H1 (cell line): ENCODE measurements around the gene ZNF155. TPM values are rescaled to one million over a fixed set of nuclear protein-coding genes. Genes with fewer than 3 reads are reported as not detected.

Source experiments
- CTCF ChIA-PET: fragments of 300-600 bp; sonication (Branson Sonifier 250); formaldehyde crosslinking; loops from one replicate; lab custom pipeline; 2021; ENCODE audit not compliant: partially characterized antibody; lab: Charles Lee
- POLR2A ChIA-PET: fragments of 300-600 bp; sonication (Branson Sonifier 250); formaldehyde crosslinking; loops from one replicate; lab custom pipeline; 2021; ENCODE audit warnings: inconsistent platforms; ENCODE audit not compliant: partially characterized antibody; lab: Charles Lee
- DNase-seq, 2 experiments: peaks; one replicate each; pipeline versions ENCODE4 v3.0.0 to v3.0.0-alpha.2; 2010 to 2022; ENCODE audit warnings: low spot score in 2 of 2, low read depth in 1 of 2, mixed read lengths in 1 of 2
- FAIRE-seq: peaks from 2 replicates; lab custom pipeline; 2011; peaks lifted over from hg19 to GRCh38; lab: Jason Lieb, UNC
- H2AFZ ChIP-seq: 2 replicates; pipeline ENCODE4 v1.8.1; 2012; ENCODE audit warnings: low read length, inconsistent platforms
- H2AK5ac ChIP-seq: 2 replicates; pipeline ENCODE4 v1.6.1; 2013; ENCODE audit warnings: low read depth, low read length
- H2BK120ac ChIP-seq: replicated peaks from 2 replicates; pipeline ENCODE3; 2013; ENCODE audit warnings: low read depth, low read length, inconsistent platforms
- H2BK12ac ChIP-seq: 2 replicates; pipeline ENCODE4 v1.6.1; 2013; ENCODE audit warnings: low read depth, low read length
- H2BK15ac ChIP-seq: 2 replicates; pipeline ENCODE4 v1.6.1; 2013; ENCODE audit warnings: low read length
- H2BK20ac ChIP-seq: 2 replicates; pipeline ENCODE4 v1.6.1; 2013; ENCODE audit warnings: low read length
- H2BK5ac ChIP-seq: 2 replicates; pipeline ENCODE4 v1.6.1; 2013; ENCODE audit warnings: low read depth, low read length
- H3K14ac ChIP-seq: 2 replicates; pipeline ENCODE4 v1.6.1; 2013; ENCODE audit warnings: inconsistent platforms; ENCODE audit not compliant: insufficient read length
- H3K18ac ChIP-seq: 2 replicates; pipeline ENCODE4 v1.6.1; 2013; ENCODE audit warnings: low read length; ENCODE audit errors: extremely low read depth
- H3K23ac ChIP-seq: 2 replicates; pipeline ENCODE4 v1.6.1; 2013; ENCODE audit warnings: inconsistent platforms; ENCODE audit not compliant: insufficient read length
- H3K23me2 ChIP-seq: 2 replicates; pipeline ENCODE4 v1.6.1; 2013; ENCODE audit warnings: low read depth, low read length
- H3K27ac ChIP-seq: 2 replicates; pipeline ENCODE4 v1.6.1; 2011; ENCODE audit warnings: low read depth, low read length, inconsistent platforms
- H3K27me3 ChIP-seq, 4 experiments: replicated peaks in 1 of 4; 1 replicate in 1 of 4; 2 replicates in 3 of 4; pipeline versions ENCODE4 v1.6.1 to v1.8.1; 2011 to 2013; ENCODE audit warnings: low read length in 3 of 4, mild to moderate bottlenecking in 3 of 4, inconsistent platforms in 2 of 4, mixed read lengths in 2 of 4, moderate library complexity in 1 of 4; ENCODE audit not compliant: control insufficient read depth in 3 of 4, insufficient read depth in 3 of 4; ENCODE audit errors: extremely low read depth in 1 of 4
- H3K36me3 ChIP-seq, 4 experiments: 2 replicates each; pipeline versions ENCODE4 v1.6.1 to v1.8.1; 2011 to 2013; ENCODE audit warnings: mild to moderate bottlenecking in 4 of 4, low read length in 3 of 4, moderate library complexity in 2 of 4, control low read depth in 1 of 4, inconsistent platforms in 1 of 4; ENCODE audit not compliant: insufficient read depth in 4 of 4, control insufficient read depth in 2 of 4
- H3K4ac ChIP-seq: replicated peaks from 2 replicates; pipeline ENCODE3; 2013; ENCODE audit warnings: low read length, low read depth, mixed read lengths, inconsistent platforms; ENCODE audit not compliant: insufficient read length
- H3K4me1 ChIP-seq, 4 experiments: replicated peaks in 1 of 4; 1 replicate in 1 of 4; 2 replicates in 3 of 4; pipeline versions ENCODE4 v1.6.1 to v1.8.1; 2011 to 2013; ENCODE audit warnings: low read length in 3 of 4, inconsistent platforms in 2 of 4, mixed read lengths in 1 of 4; ENCODE audit not compliant: insufficient read depth in 4 of 4, control insufficient read depth in 3 of 4
- H3K4me2 ChIP-seq, 2 experiments: 2 replicates each; pipeline versions ENCODE4 v1.6.1 to v1.8.1; 2011 to 2013; ENCODE audit warnings: low read depth in 2 of 2, low read length in 2 of 2, control low read depth in 1 of 2, inconsistent platforms in 1 of 2, mild to moderate bottlenecking in 1 of 2; ENCODE audit not compliant: insufficient read depth in 1 of 2
- H3K4me3 ChIP-seq, 4 experiments: fragments of 200-600, 300-600 bp in 1 of 4; sonication (generic), shearing (Covaris generic), sonication (Bioruptor Twin) in 1 of 4; 2 replicates each; pipeline versions ENCODE4 v1.5.1 to v1.8.1; 2011 to 2016; ENCODE audit warnings: low read length in 4 of 4, low read depth in 3 of 4, control low read depth in 2 of 4, inconsistent platforms in 2 of 4, mild to moderate bottlenecking in 2 of 4, mixed read lengths in 1 of 4, moderate library complexity in 1 of 4; ENCODE audit not compliant: insufficient read depth in 2 of 4; ENCODE audit errors: extremely low read depth in 1 of 4
- H3K56ac ChIP-seq: replicated peaks from 2 replicates; pipeline ENCODE3; 2013; ENCODE audit warnings: low read depth, mild to moderate bottlenecking, mixed read lengths, low read length, inconsistent platforms; ENCODE audit not compliant: insufficient read length
- H3K79me1 ChIP-seq: 2 replicates; pipeline ENCODE4 v1.6.1; 2013; ENCODE audit warnings: low read depth, low read length, control low read depth
- H3K79me2 ChIP-seq, 2 experiments: 2 replicates each; pipeline versions ENCODE4 v1.6.1 to v1.8.1; 2012 to 2013; ENCODE audit warnings: low read length in 2 of 2, mild to moderate bottlenecking in 2 of 2, inconsistent platforms in 1 of 2; ENCODE audit not compliant: insufficient read depth in 2 of 2, control insufficient read depth in 1 of 2
- H3K9ac ChIP-seq, 4 experiments: replicated peaks in 1 of 4; 1 replicate in 1 of 4; 2 replicates in 3 of 4; pipeline versions ENCODE4 v1.6.1 to v1.8.1; 2011 to 2013; ENCODE audit warnings: low read depth in 3 of 4, low read length in 3 of 4, control low read depth in 2 of 4, mild to moderate bottlenecking in 2 of 4, moderate library complexity in 2 of 4, inconsistent platforms in 1 of 4; ENCODE audit errors: extremely low read depth in 1 of 4
- H3K9me3 ChIP-seq, 2 experiments: 2 replicates each; pipeline versions ENCODE4 v1.6.1 to v1.8.1; 2012 to 2013; ENCODE audit warnings: mild to moderate bottlenecking in 2 of 2, moderate library complexity in 2 of 2, control low read depth in 1 of 2, inconsistent platforms in 1 of 2, low read depth in 1 of 2, low read length in 1 of 2, mixed read lengths in 1 of 2; ENCODE audit not compliant: insufficient read depth in 2 of 2
- H4K20me1 ChIP-seq, 2 experiments: replicated peaks in 1 of 2; 2 replicates each; pipeline versions ENCODE3 to v1.8.1; 2011 to 2013; ENCODE audit warnings: inconsistent platforms in 2 of 2, low read length in 2 of 2, mild to moderate bottlenecking in 1 of 2; ENCODE audit not compliant: insufficient read depth in 2 of 2, control insufficient read depth in 1 of 2
- H4K5ac ChIP-seq: 2 replicates; pipeline ENCODE4 v1.6.1; 2013; ENCODE audit warnings: low read length, low read depth, mixed read lengths, inconsistent platforms; ENCODE audit not compliant: insufficient read length
- H4K8ac ChIP-seq: 2 replicates; pipeline ENCODE4 v1.8.0; 2013; ENCODE audit warnings: mild to moderate bottlenecking, moderate library complexity, low read length, inconsistent platforms; ENCODE audit not compliant: insufficient read depth; ENCODE audit errors: extremely low read depth
- H4K91ac ChIP-seq: replicated peaks from 2 replicates; pipeline ENCODE3; 2013; ENCODE audit warnings: low read length, mixed read lengths, inconsistent platforms; ENCODE audit not compliant: insufficient read length
- CREB1 ChIP-seq: IDR thresholded peaks from 2 replicates; pipeline ENCODE4 v1.6.1; 2012; ENCODE audit warnings: inconsistent platforms
- POLR2AphosphoS5 ChIP-seq: IDR thresholded peaks from 2 replicates; pipeline ENCODE4 v1.6.1; 2011; ENCODE audit warnings: low read depth, low read length
- WGBS, 2 experiments: shearing (Covaris generic) in 1 of 2; methylation state at CpG; one replicate each; pipeline versions ENCODE4 v1.1.6 to v1.1.7; 2013 to 2015; ENCODE audit warnings: low lambda C conversion rate in 2 of 2, mixed read lengths in 2 of 2, inconsistent platforms in 1 of 2, low coverage in 1 of 2, missing lambda C conversion rate in 1 of 2; ENCODE audit not compliant: insufficient replicate concordance in 2 of 2, insufficient coverage in 1 of 2, insufficient read length in 1 of 2; ENCODE audit errors: extremely low coverage in 1 of 2, missing lambda C conversion rate in 1 of 2; 5-methylcytosine and 5-hydroxymethylcytosine counted together
- polyA plus RNA-seq, 7 experiments: library from polyadenylated mRNA; depleted of rRNA in 3 of 7; stranded (reverse) in 5 of 7; unstranded in 2 of 7; fragments of >200 nt in 5 of 7; fragments of 200-250 nt in 2 of 7; gene quantifications; 1 replicate in 5 of 7; 2 replicates in 1 of 7; 4 replicates in 1 of 7; pipeline versions ENCODE4 v1.2.1 to v1.2.3, GENCODE V29; 2011 to 2013; ENCODE audit warnings: missing spikeins in 2 of 7, mixed read lengths in 2 of 7
- total RNA-seq: library from RNA; stranded (reverse); fragmentation: NEBNext Ultra II Directional; extraction: Animal tissue kit (Norgen Biotek cat#: 25700); gene quantifications from 2 replicates; pipeline ENCODE4 v1.2.1, GENCODE V29; 2021

The ZNF155 gene
- total and polyA plus RNA-seq, 2 of the 8 experiments (the other 6 are each of a cell fraction or from before 2014, with no cell fraction given): 3.1 to 9.0 TPM

GRCh38 chr19:44024900-44025216 lies 40.9 kb downstream of the ZNF155 start:
- Histone ChIP-seq H3K18ac (no peak overlapping the region), H3K9me3 (no peaks in the 10 kb centered on the region; a peak in 1 of 4 replicates), H3K79me2 (peaks cover 0 to 4% of the 10 kb centered on the region in 2 experiments; a peak in 2 of 4 replicates), H4K20me1 (no peaks in the 10 kb centered on the region), H2BK15ac (no peak overlapping the region), H3K14ac (no peak overlapping the region), H2BK12ac (no peak overlapping the region; the same call in 1 of the 2 replicates), H4K5ac (peak overlapping the region; percentile 11), H3K36me3 (peaks cover 3 to 29% (median 18%) of the 10 kb centered on the region in 4 experiments; a peak in 6 of 8 replicates), H2BK5ac (no peak overlapping the region), H2AK5ac (no peak overlapping the region), H3K23ac (no peak overlapping the region), H3K9ac (peak overlapping the region in 2 of 4 experiments; percentile 43 to 70; a peak in 3 of 7 replicates), H3K79me1 (peaks cover 4% of the 10 kb centered on the region), H2AFZ (peak overlapping the region; percentile 100), H3K27ac (no peak overlapping the region), H3K4me2 (peak overlapping the region; percentile 76 to 86), H4K91ac (no peak overlapping the region), H3K4me1 (no peaks in the 10 kb centered on the region), H2BK20ac (no peak overlapping the region), H3K4ac (peak overlapping the region; percentile 32), H3K23me2 (peaks cover 4% of the 10 kb centered on the region; the same call in 1 of the 2 replicates), H3K56ac (no peak overlapping the region), H3K27me3 (no peaks in the 10 kb centered on the region), H3K4me3 (peak overlapping the region; percentile 71 to 95 (median 84)), H2BK120ac (no peak overlapping the region), H4K8ac (no peak overlapping the region)
- 0 out of 2 replicates have a peak, but pooled peaks have one; percentile 37 for TF ChIP-seq POLR2AphosphoS5
- TF ChIP-seq CREB1: no peak
- CTCF ChIA-PET: no interaction called here
- FAIRE-seq (no peak), DNase-seq (no peak)
- WGBS, 2 experiments: 43% methylated on average over 4 of the region's 4 CpGs; no CpG with 5 or more reads in 1 of the 2 experiments
- POLR2A ChIA-PET: interaction anchor here (2.1 kb wide), 1 partner anchor 26 kb away, joined by 11 read pairs; the partner anchor contains the start of gene ZNF223
